GM23338 (cell line): ENCODE measurements around the gene ATP8A2. TPM values are rescaled to one million over a fixed set of nuclear protein-coding genes. Genes with fewer than 3 reads are reported as not detected.

Source experiments
- ATAC-seq: fragments of 200-7000 bp; cut with Tn5 transposase; 3 replicates; pipeline ENCODE4 v1.9.1; 2020
- DNase-seq: peaks from one replicate; pipeline ENCODE4 v3.0.0-alpha.2; 2015; ENCODE audit warnings: low spot score
- H2AFZ ChIP-seq: fragments of 200-600 bp; sonication (generic); 2 replicates; pipeline ENCODE4 v1.8.0; 2016; ENCODE audit warnings: antibody characterized with exemption, mild to moderate bottlenecking, moderate library complexity
- H3F3A ChIP-seq: fragments of 200-600 bp; sonication (generic); replicated peaks from 2 replicates; pipeline ENCODE4 v1.8.0; 2017; ENCODE audit warnings: antibody characterized with exemption, mixed run types, low read depth
- H3K27ac ChIP-seq: fragments of 200-600 bp; sonication (generic); 2 replicates; pipeline ENCODE4 v1.6.1; 2016; ENCODE audit warnings: low read depth
- H3K27me3 ChIP-seq: fragments of 200-600 bp; sonication (generic); 2 replicates; pipeline ENCODE4 v1.8.0; 2016; ENCODE audit warnings: mild to moderate bottlenecking, mixed run types, moderate library complexity; ENCODE audit not compliant: insufficient read depth
- H3K36me3 ChIP-seq: fragments of 200-600 bp; sonication (generic); 2 replicates; pipeline ENCODE4 v1.8.0; 2016; ENCODE audit warnings: mild to moderate bottlenecking; ENCODE audit not compliant: insufficient read depth
- H3K4me1 ChIP-seq: fragments of 200-600 bp; sonication (generic); 2 replicates; pipeline ENCODE4 v1.8.0; 2016; ENCODE audit warnings: mild to moderate bottlenecking, moderate library complexity; ENCODE audit not compliant: insufficient read depth
- H3K4me2 ChIP-seq: fragments of 200-600 bp; sonication (generic); 2 replicates; pipeline ENCODE4 v1.7.1; 2017; ENCODE audit warnings: mixed run types
- H3K4me3 ChIP-seq: fragments of 200-600 bp; sonication (generic); 2 replicates; pipeline ENCODE4 v1.6.1; 2016; ENCODE audit warnings: mixed run types
- H3K79me2 ChIP-seq: fragments of 200-600 bp; sonication (generic); replicated peaks from 2 replicates; pipeline ENCODE4 v1.8.0; 2017; ENCODE audit warnings: mild to moderate bottlenecking; ENCODE audit not compliant: insufficient read depth
- H3K9me2 ChIP-seq: fragments of 200-600 bp; sonication (generic); 2 replicates; pipeline ENCODE4 v1.8.0; 2017; ENCODE audit not compliant: insufficient read depth
- H4K20me1 ChIP-seq: fragments of 200-600 bp; sonication (generic); replicated peaks from 2 replicates; pipeline ENCODE4 v1.8.0; 2017; ENCODE audit warnings: mild to moderate bottlenecking; ENCODE audit not compliant: insufficient read depth
- H3K27ac Mint-ChIP-seq: 2 replicates; pipeline ENCODE4 v1.8.0; 2020; ENCODE audit warnings: inconsistent platforms, mild to moderate bottlenecking, moderate library complexity, mixed read lengths
- H3K27me3 Mint-ChIP-seq: 3 replicates; pipeline ENCODE4 v1.8.0; 2022; ENCODE audit warnings: low read depth, mild to moderate bottlenecking, moderate library complexity, mixed read lengths, inconsistent platforms; ENCODE audit not compliant: insufficient read depth, poor library complexity
- H3K36me3 Mint-ChIP-seq: 3 replicates; pipeline ENCODE4 v1.8.0; 2021; ENCODE audit warnings: low read depth, mild to moderate bottlenecking, inconsistent platforms, moderate library complexity, mixed read lengths
- H3K4me1 Mint-ChIP-seq: 3 replicates; pipeline ENCODE4 v1.8.0; 2020; ENCODE audit warnings: mild to moderate bottlenecking, inconsistent platforms, mixed read lengths
- H3K4me3 Mint-ChIP-seq: 3 replicates; pipeline ENCODE4 v1.8.0; 2021; ENCODE audit warnings: moderate library complexity, mild to moderate bottlenecking, inconsistent platforms, mixed read lengths
- H3K9me3 Mint-ChIP-seq: 3 replicates; pipeline ENCODE4 v1.8.0; 2020; ENCODE audit warnings: moderate library complexity, mild to moderate bottlenecking, inconsistent platforms, mixed read lengths
- CREB1 ChIP-seq: fragments of 250-450 bp; sonication (Bioruptor Pico); IDR thresholded peaks from 2 replicates; pipeline ENCODE4 v1.5.0; 2020; ENCODE audit warnings: low read depth, mild to moderate bottlenecking, moderate library complexity
- EZH2 ChIP-seq: fragments of 200-600 bp; sonication (generic); IDR thresholded peaks from one replicate; pipeline ENCODE4 v1.8.0; 2017; ENCODE audit warnings: antibody characterized with exemption, mild to moderate bottlenecking, low read depth; ENCODE audit not compliant: unreplicated experiment
- EZH2phosphoT487 ChIP-seq: fragments of 200-600 bp; sonication (generic); IDR thresholded peaks from one replicate; pipeline ENCODE4 v1.8.1; 2018; ENCODE audit warnings: antibody characterized with exemption; ENCODE audit not compliant: unreplicated experiment
- JUNB ChIP-seq: IDR thresholded peaks from one replicate; pipeline ENCODE4 v1.6.1; 2016; ENCODE audit warnings: antibody characterized with exemption; ENCODE audit not compliant: unreplicated experiment
- NANOG ChIP-seq: IDR thresholded peaks from 2 replicates; pipeline ENCODE4 v1.6.1; 2016; ENCODE audit warnings: antibody characterized with exemption, borderline replicate concordance
- POLR2AphosphoS5 ChIP-seq: IDR thresholded peaks from 2 replicates; pipeline ENCODE4 v1.6.1; 2016; ENCODE audit warnings: antibody characterized with exemption, low read depth
- STAT1 ChIP-seq: IDR thresholded peaks from one replicate; pipeline ENCODE4 v1.6.1; 2016; ENCODE audit warnings: antibody characterized with exemption; ENCODE audit not compliant: unreplicated experiment
- ZNF114 ChIP-seq: fragments of 250-450 bp; sonication (Bioruptor Pico); IDR thresholded peaks from 2 replicates; pipeline ENCODE4 v1.5.0; 2020; ENCODE audit warnings: mild to moderate bottlenecking, moderate library complexity
- ZNF331 ChIP-seq: fragments of 250-450 bp; sonication (Bioruptor Pico); IDR thresholded peaks from 2 replicates; pipeline ENCODE4 v1.5.0; 2020; ENCODE audit warnings: low read depth, mild to moderate bottlenecking, moderate library complexity
- polyA plus RNA-seq: library from polyadenylated mRNA; unstranded; fragments of >200 nt; fragmentation: Nextera tagmentation; extraction: Ambion mirVana; gene quantifications from 2 replicates; pipeline ENCODE4 v1.2.1, GENCODE V29; 2016
- total RNA-seq: library from RNA; depleted of rRNA; stranded (reverse); fragments of >200 nt; shearing (Covaris generic); gene quantifications from 2 replicates; pipeline ENCODE4 v1.2.3, GENCODE V29; 2014
- TF ChIP-seq, protein P1 (sequence below): fragments of 250-450 bp; sonication (Bioruptor Pico); IDR thresholded peaks from 2 replicates; pipeline ENCODE4 v1.5.0; 2020; ENCODE audit warnings: mild to moderate bottlenecking, moderate library complexity
- TF ChIP-seq, protein P2 (sequence below), 2 experiments: fragments of 200-600 bp in 1 of 2; sonication (generic) in 1 of 2; conservative IDR thresholded peaks; 2 replicates each; pipeline versions ENCODE4 v1.5.1 to v1.6.1; 2016 to 2017; ENCODE audit warnings: antibody characterized with exemption in 2 of 2, low read depth in 2 of 2, mild to moderate bottlenecking in 2 of 2, moderate library complexity in 1 of 2
- TF ChIP-seq, protein P3 (sequence below): IDR thresholded peaks from 2 replicates; pipeline ENCODE4 v1.6.1; 2016; ENCODE audit warnings: antibody characterized with exemption
- TF ChIP-seq, protein P4 (sequence below): IDR thresholded peaks from one replicate; pipeline ENCODE4 v1.6.1; 2018; ENCODE audit warnings: antibody characterized with exemption; ENCODE audit not compliant: unreplicated experiment

The ATP8A2 gene
- total and polyA plus RNA-seq, 2 experiments from 2014 or later, result 5.7 to 8.8 TPM

DNA sequence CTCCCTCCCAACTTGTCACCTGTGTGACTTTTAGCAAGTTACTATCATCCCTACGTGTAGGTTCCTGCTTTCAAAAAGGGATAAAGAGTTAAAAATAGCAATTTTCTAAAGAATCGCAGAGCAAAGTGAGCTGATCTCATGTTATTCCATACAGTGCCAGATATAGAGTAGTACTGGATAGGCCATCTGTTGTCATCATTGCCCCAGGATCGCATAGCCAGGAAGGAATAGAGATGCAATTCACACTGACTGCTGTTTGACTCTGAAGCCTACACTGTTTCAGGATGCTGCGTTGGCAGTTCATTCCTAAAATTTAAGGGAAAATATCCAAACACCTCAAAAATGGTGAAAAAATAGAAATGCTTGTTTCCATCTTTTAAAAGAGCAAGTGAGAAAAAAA lies 541.2 kb downstream of the ATP8A2 start:
- H3K4me3 Mint-ChIP-seq, result no peak overlapping the region
- H3K4me1 Mint-ChIP-seq, result peaks cover 46% of the 10 kb centered on the region
- H3K27ac Mint-ChIP-seq, result no peak overlapping the region
- H2AFZ ChIP-seq, result no peak overlapping the region
- peaks cover 42% of the 10 kb centered on the region for H3K4me1 ChIP-seq
- ATAC-seq (no peak), DNase-seq (no peak)
- no peak overlapping the region for H3K27ac ChIP-seq
- no peak overlapping the region for H3K4me3 ChIP-seq
- H3K79me2 ChIP-seq, result no peaks in the 10 kb centered on the region
- peaks cover 6% of the 10 kb centered on the region; the same call in 1 of the 2 replicates for H3F3A ChIP-seq
- no peaks in the 10 kb centered on the region for H3K36me3 Mint-ChIP-seq
- TF ChIP-seq, protein P1, sequence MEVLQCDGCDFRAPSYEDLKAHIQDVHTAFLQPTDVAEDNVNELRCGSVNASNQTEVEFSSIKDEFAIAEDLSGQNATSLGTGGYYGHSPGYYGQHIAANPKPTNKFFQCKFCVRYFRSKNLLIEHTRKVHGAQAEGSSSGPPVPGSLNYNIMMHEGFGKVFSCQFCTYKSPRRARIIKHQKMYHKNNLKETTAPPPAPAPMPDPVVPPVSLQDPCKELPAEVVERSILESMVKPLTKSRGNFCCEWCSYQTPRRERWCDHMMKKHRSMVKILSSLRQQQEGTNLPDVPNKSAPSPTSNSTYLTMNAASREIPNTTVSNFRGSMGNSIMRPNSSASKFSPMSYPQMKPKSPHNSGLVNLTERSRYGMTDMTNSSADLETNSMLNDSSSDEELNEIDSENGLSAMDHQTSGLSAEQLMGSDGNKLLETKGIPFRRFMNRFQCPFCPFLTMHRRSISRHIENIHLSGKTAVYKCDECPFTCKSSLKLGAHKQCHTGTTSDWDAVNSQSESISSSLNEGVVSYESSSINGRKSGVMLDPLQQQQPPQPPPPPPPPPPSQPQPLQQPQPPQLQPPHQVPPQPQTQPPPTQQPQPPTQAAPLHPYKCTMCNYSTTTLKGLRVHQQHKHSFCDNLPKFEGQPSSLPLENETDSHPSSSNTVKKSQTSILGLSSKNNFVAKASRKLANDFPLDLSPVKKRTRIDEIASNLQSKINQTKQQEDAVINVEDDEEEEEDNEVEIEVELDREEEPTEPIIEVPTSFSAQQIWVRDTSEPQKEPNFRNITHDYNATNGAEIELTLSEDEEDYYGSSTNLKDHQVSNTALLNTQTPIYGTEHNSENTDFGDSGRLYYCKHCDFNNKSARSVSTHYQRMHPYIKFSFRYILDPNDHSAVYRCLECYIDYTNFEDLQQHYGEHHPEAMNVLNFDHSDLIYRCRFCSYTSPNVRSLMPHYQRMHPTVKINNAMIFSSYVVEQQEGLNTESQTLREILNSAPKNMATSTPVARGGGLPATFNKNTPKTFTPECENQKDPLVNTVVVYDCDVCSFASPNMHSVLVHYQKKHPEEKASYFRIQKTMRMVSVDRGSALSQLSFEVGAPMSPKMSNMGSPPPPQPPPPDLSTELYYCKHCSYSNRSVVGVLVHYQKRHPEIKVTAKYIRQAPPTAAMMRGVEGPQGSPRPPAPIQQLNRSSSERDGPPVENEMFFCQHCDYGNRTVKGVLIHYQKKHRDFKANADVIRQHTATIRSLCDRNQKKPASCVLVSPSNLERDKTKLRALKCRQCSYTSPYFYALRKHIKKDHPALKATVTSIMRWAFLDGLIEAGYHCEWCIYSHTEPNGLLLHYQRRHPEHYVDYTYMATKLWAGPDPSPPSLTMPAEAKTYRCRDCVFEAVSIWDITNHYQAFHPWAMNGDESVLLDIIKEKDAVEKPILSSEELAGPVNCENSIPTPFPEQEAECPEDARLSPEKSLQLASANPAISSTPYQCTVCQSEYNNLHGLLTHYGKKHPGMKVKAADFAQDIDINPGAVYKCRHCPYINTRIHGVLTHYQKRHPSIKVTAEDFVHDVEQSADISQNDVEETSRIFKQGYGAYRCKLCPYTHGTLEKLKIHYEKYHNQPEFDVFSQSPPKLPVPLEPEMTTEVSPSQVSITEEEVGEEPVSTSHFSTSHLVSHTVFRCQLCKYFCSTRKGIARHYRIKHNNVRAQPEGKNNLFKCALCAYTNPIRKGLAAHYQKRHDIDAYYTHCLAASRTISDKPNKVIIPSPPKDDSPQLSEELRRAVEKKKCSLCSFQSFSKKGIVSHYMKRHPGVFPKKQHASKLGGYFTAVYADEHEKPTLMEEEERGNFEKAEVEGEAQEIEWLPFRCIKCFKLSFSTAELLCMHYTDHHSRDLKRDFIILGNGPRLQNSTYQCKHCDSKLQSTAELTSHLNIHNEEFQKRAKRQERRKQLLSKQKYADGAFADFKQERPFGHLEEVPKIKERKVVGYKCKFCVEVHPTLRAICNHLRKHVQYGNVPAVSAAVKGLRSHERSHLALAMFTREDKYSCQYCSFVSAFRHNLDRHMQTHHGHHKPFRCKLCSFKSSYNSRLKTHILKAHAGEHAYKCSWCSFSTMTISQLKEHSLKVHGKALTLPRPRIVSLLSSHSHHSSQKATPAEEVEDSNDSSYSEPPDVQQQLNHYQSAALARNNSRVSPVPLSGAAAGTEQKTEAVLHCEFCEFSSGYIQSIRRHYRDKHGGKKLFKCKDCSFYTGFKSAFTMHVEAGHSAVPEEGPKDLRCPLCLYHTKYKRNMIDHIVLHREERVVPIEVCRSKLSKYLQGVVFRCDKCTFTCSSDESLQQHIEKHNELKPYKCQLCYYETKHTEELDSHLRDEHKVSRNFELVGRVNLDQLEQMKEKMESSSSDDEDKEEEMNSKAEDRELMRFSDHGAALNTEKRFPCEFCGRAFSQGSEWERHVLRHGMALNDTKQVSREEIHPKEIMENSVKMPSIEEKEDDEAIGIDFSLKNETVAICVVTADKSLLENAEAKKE (CRISPR knock-in tag), result no peak
- no peak for TF ChIP-seq EZH2phosphoT487
- no peak for TF ChIP-seq NANOG
- TF ChIP-seq ZNF331, result no peak
- no peak for TF ChIP-seq POLR2AphosphoS5
- TF ChIP-seq STAT1, result no peak
- TF ChIP-seq, protein P2, sequence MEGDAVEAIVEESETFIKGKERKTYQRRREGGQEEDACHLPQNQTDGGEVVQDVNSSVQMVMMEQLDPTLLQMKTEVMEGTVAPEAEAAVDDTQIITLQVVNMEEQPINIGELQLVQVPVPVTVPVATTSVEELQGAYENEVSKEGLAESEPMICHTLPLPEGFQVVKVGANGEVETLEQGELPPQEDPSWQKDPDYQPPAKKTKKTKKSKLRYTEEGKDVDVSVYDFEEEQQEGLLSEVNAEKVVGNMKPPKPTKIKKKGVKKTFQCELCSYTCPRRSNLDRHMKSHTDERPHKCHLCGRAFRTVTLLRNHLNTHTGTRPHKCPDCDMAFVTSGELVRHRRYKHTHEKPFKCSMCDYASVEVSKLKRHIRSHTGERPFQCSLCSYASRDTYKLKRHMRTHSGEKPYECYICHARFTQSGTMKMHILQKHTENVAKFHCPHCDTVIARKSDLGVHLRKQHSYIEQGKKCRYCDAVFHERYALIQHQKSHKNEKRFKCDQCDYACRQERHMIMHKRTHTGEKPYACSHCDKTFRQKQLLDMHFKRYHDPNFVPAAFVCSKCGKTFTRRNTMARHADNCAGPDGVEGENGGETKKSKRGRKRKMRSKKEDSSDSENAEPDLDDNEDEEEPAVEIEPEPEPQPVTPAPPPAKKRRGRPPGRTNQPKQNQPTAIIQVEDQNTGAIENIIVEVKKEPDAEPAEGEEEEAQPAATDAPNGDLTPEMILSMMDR (conservative IDR thresholded peaks at IDR 0.05; ENCODE audit: low read depth in 2 of 2), result no peak
- TF ChIP-seq, protein P3, sequence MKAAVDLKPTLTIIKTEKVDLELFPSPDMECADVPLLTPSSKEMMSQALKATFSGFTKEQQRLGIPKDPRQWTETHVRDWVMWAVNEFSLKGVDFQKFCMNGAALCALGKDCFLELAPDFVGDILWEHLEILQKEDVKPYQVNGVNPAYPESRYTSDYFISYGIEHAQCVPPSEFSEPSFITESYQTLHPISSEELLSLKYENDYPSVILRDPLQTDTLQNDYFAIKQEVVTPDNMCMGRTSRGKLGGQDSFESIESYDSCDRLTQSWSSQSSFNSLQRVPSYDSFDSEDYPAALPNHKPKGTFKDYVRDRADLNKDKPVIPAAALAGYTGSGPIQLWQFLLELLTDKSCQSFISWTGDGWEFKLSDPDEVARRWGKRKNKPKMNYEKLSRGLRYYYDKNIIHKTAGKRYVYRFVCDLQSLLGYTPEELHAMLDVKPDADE, result no peak
- TF ChIP-seq ZNF114 (CRISPR knock-in tag), result no peak
- no peak for TF ChIP-seq EZH2
- TF ChIP-seq, protein P4, sequence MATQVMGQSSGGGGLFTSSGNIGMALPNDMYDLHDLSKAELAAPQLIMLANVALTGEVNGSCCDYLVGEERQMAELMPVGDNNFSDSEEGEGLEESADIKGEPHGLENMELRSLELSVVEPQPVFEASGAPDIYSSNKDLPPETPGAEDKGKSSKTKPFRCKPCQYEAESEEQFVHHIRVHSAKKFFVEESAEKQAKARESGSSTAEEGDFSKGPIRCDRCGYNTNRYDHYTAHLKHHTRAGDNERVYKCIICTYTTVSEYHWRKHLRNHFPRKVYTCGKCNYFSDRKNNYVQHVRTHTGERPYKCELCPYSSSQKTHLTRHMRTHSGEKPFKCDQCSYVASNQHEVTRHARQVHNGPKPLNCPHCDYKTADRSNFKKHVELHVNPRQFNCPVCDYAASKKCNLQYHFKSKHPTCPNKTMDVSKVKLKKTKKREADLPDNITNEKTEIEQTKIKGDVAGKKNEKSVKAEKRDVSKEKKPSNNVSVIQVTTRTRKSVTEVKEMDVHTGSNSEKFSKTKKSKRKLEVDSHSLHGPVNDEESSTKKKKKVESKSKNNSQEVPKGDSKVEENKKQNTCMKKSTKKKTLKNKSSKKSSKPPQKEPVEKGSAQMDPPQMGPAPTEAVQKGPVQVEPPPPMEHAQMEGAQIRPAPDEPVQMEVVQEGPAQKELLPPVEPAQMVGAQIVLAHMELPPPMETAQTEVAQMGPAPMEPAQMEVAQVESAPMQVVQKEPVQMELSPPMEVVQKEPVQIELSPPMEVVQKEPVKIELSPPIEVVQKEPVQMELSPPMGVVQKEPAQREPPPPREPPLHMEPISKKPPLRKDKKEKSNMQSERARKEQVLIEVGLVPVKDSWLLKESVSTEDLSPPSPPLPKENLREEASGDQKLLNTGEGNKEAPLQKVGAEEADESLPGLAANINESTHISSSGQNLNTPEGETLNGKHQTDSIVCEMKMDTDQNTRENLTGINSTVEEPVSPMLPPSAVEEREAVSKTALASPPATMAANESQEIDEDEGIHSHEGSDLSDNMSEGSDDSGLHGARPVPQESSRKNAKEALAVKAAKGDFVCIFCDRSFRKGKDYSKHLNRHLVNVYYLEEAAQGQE, result no peak
- no peak for TF ChIP-seq JUNB
- TF ChIP-seq CREB1, result no peak
- no peaks in the 10 kb centered on the region for H3K36me3 ChIP-seq
- no peak overlapping the region for H3K4me2 ChIP-seq
- H4K20me1 ChIP-seq, result no peaks in the 10 kb centered on the region
- H3K27me3 ChIP-seq, result no peaks in the 10 kb centered on the region
- H3K9me2 ChIP-seq, result no peaks in the 10 kb centered on the region; the same call in 1 of the 2 replicates
- H3K9me3 Mint-ChIP-seq, result no peaks in the 10 kb centered on the region
- H3K27me3 Mint-ChIP-seq, result peaks cover 3% of the 10 kb centered on the region
